ENCODE results near the gene HOXB2.
"Not testable (repeated sequence)": the region's sequence is repeated elsewhere in the genome, so short reads cannot be mapped to it uniquely, and the experiment has no call there.

The HOXB2 gene

DNA sequence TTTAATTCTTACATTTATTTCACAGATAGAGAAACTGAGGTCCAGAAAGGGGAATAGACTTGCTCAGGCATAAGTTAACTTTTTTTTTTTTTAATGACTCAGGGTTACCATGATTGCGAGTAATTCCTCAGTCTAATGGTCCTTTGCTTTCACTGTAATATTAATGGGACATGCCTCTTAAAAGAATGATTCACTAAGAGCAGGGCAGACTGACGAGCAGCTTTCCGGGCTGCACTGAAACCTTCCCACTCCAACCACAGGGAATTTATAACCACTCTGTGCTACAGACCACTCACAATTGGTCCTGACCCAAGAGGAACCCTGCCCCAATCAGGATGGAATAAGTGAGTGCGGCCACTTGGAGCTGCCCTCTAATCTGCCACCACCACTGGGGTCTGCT is 5.7 kb downstream of the HOXB2 start:
- no peak for DNase-seq

DNA sequence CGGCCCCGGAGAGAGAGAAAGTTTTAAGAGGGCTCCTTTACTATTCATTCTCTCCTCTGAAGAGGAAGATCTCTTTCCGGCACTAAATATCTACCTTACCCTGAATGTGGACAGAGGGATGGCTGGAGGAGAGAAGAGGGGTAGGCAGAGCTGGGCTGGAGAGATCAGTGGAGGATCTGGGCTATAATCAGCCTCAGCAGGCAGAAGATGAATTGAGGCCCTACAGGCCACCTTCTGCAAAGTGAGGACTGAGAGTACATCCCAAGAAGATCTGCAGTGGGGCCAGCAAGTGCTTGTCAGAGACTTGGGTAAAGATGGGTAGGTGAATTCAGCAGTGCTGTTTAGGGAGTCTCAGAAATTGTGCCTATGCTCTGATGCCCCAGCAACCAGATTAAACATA is 7.6 kb downstream of the HOXB2 start:
- no peak for DNase-seq

DNA sequence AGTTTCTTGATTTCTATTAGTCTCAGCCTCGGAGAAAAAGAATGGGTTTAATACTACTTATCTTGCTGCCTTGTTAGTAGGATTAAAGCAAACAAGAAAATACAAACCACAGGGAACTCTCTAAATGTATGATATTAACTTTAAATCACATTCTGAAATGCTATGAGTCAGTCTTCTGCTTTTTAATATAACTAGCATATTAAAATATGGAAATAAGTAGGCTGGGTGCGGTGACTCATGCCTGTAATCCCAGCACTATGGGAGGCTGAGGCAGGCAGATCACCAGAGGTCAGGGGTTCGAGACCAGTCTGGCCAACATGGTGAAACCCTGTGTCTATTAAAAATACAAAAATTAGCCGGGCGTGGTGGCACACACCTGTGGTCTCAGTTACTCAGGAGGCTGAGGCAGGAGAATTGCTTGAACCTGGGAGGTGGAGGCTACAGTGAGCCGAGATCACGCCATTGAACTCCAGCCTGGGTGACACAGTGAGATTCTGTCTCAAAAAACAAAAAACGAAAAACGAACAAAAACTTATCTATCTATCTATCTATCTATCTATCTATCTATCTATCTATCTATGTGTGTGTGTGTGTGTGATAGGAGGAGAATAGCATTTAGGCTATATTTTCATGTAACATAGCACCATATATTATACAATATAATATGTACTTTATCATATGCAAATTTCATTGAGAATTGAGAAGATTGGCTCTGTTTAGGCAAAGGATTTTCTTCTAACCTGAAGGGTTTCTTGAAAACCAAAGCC is 8.9 kb downstream of the HOXB2 start:
- DNase-seq, result not testable (repeated sequence)

DNA sequence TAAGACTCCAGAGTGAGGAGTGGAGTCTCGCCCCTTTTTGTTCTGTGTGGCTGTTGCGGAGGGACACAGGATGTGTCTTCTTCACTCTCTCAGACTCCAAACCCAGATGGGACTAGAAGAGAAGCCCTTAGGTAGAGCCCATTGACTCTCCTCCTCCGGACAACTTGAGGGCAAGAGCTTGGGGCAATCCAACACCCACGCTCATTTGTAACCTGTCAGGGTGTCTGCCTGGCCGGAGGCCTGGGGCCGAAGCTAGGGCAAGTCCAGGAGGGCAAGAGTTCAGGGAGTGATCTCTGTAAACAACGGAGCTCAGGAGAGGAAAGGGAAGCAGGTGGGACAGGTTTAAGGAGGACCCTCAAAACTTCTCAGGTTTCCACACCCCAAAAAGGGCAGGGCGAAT is 12.6 kb downstream of the HOXB2 start:
- no peak for DNase-seq

DNA sequence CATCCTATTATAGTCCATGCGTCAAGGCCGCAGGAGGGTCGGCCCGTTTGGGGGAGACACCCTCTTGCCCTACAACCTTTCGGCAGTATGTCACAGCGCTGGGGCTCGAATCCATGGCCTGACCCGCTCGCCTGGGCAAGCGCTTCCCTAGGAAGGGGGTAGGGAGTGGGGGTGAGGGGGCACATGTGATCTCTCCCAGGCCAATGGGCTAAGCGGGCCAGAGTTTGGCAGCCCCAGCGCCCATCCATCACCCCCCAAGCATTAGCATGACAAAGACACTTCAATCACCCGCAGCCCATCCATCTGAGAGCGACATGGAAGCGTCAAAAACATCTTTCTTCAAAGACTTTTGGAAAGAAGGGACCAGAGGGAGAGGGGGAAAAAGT is 14.0 kb downstream of the HOXB2 start, which contains the start of gene HOXB1:
TSS of gene HOXB1 (minus strand) at position 125 of the 386 bp plus-strand sequence. CDS start at position 18, 107 bp downstream.
- no peak for DNase-seq

DNA sequence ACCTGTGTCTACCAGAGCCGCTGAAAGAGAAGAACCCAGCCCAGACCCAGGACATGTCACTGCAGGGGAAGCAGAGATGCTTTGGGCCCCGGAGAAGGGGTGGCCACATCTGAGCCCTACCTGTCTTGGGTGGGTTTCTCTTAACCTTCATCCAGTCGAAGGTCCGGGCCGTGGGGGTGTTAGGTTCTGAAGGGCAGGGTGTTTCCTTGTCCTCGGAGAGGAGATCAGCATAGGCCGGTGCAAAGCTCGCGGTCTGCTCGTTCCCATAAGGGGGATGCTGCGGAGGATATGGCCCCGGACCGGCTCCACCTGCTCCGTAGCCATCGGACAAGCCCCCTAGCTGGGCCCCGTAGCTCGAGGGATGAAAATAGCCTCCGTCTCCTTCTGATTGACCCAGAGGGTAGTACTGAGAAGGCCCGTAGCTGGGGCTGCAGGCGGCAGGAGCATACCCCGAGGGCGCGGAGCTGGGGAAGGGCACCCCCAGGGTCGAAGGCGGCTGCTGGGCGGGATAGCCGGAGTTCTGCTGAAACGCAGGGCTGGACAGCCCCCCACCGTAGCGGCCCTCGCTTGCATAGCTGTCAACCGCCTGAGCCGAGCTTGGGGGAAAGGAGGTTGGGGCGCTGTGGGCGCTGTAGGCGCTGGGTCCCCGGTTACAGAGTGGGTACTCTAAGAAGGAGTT is 14.6 kb downstream of the HOXB2 start:
- DNase-seq, result no peak

DNA sequence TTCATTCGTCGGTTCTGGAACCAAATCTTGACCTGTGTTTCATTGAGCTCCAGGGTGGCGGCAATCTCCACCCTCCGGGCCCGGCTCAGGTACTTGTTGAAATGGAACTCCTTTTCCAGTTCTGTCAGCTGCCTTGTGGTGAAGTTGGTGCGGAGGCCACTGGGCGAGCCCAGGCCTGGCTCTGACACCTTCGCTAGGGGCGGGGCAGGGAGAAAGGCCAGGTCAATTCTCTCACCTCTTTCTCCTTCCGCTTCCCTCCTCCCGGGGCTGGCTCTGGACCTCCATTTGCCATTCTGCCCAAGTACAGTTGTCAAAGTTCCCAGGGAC is 15.3 kb downstream of the HOXB2 start:
- DNase-seq, result no peak

DNA sequence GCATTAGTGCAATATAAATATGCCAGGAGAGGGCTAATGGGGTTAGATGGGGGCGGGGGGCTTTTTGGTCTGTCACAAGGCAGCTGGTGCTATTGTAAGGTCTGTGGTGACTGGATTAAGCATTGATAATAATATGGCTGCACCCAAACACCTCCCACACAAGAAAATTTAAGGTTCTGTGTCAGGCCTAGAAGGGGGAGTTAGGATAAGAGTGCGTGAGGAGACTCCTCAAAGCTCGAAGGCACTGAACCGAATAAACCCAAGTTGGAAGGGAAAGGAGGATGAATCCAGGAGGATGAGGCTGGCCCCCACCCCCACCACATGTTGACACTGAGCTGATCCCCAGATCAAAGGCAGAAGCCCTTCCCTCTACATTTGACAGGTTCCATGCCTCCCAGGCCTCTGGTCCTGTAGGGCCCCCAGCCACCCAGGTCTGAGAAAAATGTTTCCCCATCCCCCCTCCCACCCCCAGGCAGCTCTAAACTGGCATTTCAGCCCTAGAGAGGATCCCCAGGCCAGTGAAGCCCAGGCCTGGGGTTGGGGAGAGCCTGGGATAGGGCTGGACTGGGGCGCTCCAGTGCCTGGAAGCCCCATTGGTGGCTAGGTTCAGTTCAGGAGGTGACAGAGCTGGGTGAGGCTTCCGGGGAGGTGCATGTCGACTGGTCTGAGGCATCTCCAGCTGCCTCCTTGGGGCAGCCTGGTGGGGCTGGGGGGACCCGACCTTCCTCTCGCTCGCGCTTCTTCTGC is 15.8 kb downstream of the HOXB2 start:
- no peak for DNase-seq

DNA sequence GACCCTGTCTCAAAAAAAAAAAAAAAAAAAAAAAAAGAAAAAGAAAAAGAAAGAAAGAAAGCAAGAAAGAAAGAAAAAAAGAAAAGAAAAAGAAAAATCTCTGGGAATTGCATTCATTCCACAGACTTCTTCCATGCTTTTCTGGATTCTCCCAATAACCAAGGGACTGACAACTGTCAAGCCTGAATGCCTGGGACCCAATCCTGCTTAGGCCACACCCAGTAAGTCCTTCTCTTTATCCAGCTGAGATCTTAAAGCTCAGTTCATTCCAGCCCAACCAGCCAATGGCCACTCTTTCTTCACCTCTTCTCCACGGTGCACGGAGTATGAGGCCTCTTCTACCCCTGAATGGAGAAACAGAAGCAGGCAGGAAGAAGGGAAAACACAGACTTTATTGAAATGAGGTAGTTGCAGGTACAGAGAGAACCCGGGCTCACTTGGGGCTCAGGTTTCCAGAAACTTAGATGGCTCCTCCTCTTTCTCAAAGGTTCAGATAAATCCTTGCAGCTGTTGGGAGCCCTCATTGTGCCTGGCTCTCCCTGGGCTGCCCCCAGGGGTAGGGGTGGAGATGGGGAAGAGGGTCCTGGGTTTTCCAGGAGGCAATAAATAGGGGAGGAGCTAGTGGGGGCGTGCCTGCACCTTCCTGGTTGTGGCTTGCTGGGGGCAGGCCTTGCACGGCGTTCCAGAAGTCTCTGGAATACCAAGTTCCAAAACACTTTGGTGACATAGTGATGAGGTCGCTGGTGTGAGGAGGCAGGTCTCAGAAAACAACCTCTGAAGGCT is 16.6 kb downstream of the HOXB2 start:
- no peak for DNase-seq

DNA sequence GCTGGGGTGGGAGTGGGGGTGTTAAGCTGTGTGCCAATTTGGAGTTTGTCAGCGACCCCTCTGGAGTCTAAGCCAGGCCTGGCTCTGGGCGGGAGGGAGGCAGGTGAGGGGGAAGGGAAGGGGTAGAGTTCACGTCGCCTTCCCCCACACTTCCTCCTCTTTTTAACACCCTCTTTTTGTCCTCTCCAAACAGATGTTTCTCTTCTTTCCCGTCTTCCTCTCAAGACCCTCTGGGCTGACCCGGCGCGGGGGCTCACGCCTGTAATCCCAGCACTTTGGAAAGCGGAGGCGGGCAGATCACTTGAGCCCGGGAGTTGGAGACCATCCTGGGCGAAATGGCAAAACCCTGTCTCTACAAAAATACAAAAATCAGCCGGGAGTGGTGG is 17.4 kb downstream of the HOXB2 start:
- no peak for DNase-seq

DNA sequence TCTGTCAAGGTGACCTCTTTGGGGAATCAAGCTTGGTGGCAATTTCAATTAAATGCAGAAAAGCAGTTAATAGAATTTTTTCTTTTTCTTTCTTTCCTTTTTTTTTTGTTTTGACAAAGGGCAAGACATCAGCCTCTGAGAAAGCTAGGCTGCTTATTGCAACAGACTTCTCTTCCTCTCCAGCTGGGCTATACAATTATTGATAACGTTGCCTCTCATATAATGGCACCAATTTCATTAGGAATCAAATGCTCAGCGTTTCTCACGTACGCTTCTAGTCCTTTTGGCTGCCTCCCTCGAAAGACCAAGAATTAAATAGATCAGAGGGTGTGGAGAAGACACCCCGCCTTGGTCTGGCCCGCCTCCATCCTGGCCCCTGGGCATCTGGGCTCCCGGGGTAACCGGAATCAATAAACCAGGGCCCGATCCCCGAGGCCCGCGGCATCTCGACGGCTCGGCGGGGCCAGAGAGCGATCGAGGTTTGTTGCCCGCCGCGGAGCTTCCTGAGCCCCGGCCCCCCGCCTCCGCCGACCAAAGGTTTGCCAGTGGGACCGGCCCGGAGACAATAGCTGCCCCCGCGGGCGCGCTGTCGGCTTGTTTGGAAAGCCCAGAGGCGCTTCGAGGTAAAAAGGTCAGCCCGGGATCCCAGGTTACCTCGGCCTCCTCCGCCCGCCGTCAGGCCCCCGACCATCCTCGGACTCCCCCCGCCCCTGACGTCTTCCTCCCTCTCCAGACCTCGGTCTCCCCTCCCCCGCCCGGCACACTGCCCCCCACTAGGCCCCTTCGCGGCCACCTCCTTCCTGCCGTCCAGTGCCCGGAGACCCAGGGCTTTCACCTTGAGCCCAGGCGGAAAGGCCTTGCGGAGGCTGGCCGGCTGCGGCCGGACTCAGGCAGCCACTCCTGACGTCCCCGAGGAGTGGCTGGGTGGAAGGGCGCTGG is 18.0 kb downstream of the HOXB2 start:
- DNase-seq, result no peak

DNA sequence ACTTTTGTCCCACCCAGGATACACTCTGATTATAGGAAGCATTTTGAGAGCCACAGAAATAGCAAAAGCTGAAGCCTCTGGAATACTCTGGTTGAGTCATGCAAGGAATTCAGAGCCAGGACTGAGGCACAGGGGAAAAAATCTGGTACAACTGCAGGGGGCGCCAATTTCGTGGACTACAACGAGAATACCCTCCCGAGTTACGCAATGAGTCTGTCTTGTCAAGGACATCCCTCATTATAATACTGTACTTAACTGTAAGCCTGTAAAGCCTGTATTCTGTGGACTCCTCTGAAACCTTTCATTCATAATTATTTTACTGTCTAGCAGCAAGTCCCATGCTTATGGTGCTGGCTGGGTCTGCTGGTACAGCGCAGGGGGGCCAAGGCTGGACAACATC is 21.9 kb downstream of the HOXB2 start:
- no peak for DNase-seq

DNA sequence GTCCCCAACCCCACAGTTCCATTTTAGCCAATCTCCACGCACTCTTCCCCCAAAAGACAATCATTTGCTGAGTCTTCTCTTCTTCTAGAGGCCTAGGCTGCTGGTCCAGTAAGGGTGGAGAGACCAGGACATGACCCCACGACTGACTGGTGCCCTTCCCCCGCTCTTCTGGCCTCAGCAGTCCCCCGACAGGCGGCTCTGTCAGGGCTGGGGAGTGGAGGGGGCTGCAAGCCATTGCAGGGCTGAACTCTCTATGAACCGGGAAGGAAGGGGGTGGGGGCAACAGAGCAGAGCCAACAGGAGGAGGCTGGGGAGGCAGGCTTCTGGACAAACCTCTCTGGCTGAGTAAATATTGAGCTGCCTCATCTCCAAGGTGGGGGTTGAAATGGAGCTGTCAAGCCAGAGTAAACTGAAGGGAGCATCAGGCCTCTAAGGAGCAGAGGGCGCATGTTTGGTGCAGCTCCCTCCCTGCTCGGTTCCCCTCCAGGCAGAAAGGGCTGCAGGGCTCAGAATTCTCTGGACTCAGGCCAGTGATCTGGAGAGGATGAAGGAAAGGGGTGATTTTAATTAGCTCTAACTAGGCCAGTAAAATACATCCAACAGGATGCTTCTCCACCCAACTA is 22.8 kb downstream of the HOXB2 start:
- DNase-seq, result no peak

DNA sequence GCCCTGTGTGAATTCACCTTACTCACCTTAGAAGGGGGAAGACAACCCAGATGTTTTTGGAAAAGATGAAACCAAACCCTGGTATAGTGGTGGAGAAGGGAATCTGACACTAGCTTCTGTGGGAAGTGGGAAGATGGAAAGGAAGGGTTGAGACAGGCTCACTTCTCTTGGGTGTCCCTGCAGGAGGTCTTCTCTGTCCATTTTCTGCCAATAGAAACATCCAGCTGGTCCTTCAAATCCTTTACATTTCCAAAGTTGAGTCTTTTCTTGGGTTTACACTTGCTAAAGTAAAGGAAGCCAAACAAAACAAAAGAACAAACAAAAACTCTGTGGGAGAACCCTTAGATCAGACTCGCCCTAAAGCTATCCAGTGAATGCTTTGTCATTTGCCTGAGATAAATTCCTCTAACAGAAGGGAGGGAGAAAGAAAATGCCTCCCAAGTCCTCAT is 24.3 kb downstream of the HOXB2 start:
- DNase-seq, result no peak

DNA sequence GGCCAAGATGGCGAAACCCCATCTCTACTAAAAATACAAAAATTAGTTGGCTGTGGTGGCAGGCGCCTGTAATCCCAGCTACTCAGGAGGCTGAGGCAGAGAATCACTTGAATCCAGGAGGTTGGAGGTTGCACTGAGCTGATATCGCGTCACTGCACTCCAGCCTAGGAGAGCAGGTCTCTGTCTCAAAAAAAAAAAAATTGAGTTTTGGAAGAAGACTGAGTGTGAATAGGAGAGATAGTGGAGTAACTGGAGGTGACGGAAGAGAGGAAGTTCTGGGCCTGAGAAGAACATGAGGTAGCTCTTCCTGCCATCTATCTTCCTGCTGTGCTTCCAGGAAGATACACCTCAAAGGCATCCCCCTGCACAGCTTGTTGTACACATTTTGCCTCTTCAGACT is 25.5 kb downstream of the HOXB2 start:
- no peak for DNase-seq

DNA sequence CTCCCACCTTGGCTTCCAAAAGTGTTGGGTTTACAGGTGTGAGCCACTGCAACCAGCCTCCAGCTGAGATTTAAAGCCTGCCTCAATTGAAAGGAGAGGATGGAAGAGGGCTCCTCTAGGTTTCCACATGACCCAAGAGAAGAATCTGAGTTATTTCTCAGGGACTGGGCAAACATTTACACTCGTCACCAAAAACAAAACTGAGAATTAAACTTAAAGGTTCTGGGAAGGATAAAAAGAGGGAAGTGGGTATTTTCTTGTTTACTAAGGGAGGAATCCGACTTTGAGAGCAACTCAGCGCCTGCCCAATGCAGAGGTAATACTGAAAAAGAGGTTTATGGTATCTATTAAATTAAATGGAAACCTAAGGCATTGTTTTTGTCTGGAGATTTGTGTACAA is 27.4 kb downstream of the HOXB2 start:
- DNase-seq, result no peak

DNA sequence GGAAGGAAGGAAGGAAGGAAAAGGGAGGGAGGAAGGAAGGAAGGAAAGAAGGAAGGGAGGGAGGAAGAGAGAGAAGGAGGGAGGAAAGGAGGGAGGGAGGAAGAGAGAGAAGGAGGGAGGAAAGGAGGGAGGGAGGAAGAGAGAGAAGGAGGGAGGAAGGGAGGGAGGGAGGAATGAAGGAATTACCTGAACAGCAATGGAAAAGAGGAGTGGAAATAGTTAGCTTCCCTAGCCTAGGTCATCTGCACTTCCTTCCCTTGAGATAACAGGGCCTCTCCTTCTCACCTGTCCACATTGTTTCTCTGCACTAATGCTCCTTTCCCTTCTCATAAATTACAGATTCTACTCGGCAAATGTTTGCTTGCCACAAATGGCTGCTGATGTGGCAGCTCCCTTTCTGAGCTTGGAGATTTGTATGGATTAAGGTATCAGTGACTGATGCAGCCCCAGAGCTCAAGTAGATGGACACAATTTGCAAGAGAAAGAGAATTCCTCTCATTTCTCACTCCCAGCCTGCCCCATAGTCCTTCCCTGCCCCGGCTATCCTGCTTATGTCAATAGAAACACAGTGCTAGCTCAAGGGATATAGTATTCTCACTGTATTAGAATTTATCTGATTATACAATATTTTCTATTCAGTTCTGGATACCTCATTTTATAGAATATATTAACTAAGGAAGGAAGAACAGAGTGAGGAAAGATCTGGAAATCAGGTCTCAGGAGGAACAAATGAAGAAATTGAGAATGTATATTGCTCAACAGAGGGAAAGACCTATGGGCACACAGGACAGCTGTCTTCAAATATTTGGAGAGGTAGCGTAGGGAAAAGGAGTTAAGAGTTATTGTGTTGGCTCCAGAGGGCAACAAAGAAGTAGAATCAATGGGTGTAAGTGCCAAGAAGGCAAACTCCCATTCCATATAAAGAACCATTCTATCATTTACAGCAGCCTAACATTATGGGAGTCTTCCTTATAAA is 28.7 kb downstream of the HOXB2 start:
- DNase-seq, result no peak

DNA sequence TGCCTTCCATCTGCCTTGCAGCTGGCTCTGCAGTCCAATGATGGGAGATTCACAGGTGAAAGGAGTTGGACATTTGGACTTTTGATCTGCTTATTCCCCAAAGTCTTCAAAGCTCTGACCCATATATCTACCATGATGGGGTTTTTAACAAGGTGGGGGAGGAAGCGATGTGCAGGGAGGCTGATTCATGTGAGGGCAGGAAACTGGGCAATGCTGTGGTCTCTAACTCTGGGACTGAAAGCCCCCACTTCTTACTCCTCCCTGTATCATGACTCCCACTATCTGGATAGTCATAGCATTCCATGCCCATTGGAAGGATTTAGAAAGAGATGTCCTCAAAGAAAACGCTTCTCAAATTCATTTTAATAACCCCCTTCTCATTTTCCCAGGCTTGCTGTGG is 30.4 kb downstream of the HOXB2 start:
- no peak for DNase-seq

DNA sequence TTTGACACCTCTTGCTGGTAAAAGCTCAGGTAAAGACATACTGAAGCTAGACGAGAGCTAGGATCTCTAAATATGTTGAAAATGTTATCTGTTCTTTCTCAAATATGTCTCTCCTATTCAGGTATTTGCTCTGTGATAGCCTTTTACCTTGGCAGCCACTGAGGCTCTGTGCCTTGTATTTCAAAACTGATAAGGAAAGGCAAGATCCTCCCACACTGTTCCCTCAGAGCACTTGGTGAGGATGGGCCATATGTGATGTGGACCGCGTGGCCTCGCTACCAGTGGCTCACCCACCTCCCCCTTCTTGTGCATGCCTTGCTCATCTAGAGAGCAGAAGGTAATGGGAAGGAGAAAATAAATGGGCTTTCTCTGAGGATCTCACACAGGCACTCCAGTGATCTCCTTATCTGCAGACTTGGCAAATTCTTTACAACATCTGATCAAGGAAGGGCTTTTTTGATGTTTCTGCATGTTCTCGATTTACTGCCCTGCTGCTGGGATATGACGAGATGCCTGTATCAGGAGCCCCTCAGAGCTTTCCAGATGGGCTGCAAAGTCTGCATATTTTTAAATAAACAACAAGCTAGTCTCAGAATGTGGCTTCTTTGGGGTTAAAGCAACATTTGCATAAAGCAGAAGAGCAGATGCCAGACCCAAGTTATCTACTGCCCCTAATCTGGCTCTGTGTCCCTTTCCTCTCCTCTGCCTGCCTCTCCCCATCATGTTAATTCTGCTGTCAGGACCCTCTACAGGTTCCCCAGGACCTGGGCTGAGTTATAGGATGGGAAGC is 31.0 kb downstream of the HOXB2 start:
- no peak for DNase-seq

Data from NCI-H2171 (cell line).